GM12892 (cell line): Measurements from ENCODE around the gene KCND1.

Experiments
- POLR2A ChIP-seq: IDR thresholded peaks from 2 replicates; pipeline ENCODE4 v1.6.1; 2011; ENCODE audit warnings: low read depth, low read length, control low read depth
- POLR2AphosphoS5 ChIP-seq: IDR thresholded peaks from 2 replicates; pipeline ENCODE4 v1.6.1; 2011; ENCODE audit warnings: low read depth, low read length, control low read depth

- TF ChIP-seq POLR2A (no peak), POLR2AphosphoS5 (no peak)
These were observed 36.4 kb downstream of the KCND1 start for GRCh38 chrX:48935301-48935670.
